SU-DHL-6 (cell line): ENCODE results near the gene PITPNM3.

Source experiments
- CTCF ChIP-seq: fragments of 200-600 bp; sonication (generic); IDR thresholded peaks from one replicate; pipeline ENCODE4 v1.5.1; 2017; ENCODE audit warnings: antibody characterized with exemption, mild to moderate bottlenecking, low read length, moderate library complexity; ENCODE audit not compliant: insufficient read depth, poor library complexity, severe bottlenecking
- EZH2phosphoT487 ChIP-seq: fragments of 200-600 bp; sonication (generic), shearing (Covaris generic); conservative IDR thresholded peaks from 2 replicates; pipeline ENCODE4 v1.6.1; 2018; ENCODE audit warnings: mild to moderate bottlenecking, antibody characterized with exemption, low read length, moderate library complexity, mixed read lengths

DNA sequence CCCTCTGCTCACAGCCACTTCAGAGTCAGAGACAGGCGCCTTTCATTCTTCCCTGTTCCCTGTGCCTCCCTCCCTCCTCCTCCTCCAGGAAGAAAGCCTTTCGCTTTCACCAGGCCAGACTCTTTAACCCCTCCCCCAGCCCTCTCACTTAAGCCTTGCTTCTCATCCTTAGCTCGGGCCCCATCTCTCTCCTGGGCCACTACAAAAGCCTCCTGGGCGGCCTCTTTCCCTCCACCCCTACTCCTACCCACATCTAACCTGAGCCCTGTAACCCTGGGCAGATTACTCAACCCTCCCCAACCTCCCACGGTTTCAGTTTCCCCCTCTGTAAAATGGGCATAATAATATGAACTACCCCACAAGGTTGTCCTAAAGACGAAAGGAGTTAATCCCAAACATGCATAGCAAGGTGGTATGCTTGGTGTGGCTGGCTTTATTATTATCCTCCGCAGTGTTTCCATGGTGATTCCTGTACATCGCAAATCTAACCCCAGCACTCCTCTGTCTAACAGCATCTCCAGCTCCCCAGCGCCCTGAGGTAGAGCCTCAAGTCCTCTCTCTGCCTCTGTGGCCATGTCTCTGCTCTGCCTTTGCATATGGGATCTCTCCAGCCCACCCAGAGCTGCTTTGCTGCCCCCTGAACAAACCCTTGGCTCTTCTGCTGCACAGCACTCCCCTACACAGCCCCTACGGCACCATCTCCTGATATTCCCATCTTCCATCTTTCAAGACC, 94.4 kb downstream of the PITPNM3 start:
- TF ChIP-seq CTCF, result no peak
- TF ChIP-seq EZH2phosphoT487, result no peak
